Measurements from ENCODE around the gene MRPS2. TPM values are rescaled to one million over a fixed set of nuclear protein-coding genes. Genes with fewer than 3 reads are reported as not detected.
"Not testable (repeated sequence)": the region's sequence is repeated elsewhere in the genome, so short reads cannot be mapped to it uniquely, and the experiment has no call there.

Gene MRPS2
- 10 to 100 TPM; 27.3 to 36.0 (median 28.2) TPM for total RNA-seq
- long read RNA-seq, donor 1, transcript MRPS2-201 (4 exons, 1,510 nt), result major isoform, 58 of 70 reads
- long read RNA-seq, donor 1, partial matches to known transcripts, result 9 of 70 reads
- long read RNA-seq, donor 1, other reads (novel, unspliced or antisense), result 1 of 70 reads
- long read RNA-seq, donor 2, transcript MRPS2-201 (4 exons, 1,510 nt), result major isoform, 29 of 33 reads
- long read RNA-seq, donor 2, partial matches to known transcripts, result 0 of 33 reads
- long read RNA-seq, donor 2, other reads (novel, unspliced or antisense), result 4 of 33 reads

DNA sequence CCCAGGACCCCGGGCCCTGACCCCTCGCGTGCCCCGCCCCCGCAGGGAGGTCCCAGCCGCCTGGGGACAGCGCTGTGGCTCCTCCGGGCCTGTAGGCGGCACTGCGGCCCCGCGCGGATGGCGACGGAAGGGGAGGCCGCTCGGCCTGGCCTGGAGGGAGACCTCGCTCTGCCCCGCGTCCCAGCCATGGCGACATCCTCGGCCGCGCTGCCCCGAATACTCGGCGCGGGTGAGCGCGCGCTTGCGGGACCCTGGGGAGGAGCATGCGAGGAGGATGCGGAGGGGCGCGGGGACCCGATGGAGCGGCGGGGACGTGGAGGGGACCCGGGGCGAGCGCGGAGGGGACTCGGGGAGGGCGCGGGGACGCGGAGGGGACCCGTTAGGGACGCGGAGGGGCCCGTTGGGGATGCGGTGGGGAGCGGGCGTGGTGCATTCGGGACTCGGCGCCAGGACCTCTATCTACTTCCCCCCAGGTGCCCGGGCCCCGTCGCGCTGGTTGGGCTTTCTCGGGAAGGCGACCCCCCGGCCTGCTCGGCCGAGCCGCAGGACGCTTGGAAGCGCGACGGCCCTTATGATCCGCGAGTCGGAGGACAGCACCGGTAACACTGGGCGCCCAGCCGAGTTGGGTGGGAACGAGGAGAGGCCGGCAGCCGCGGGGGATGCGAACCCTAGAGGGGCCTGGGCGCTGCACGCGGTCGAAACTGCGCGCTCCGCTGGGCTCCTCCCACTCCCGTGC lies at the start of gene MRPS2:
MRPS2 (plus strand) TSS at position 158 of the 736 bp plus-strand sequence; CDS start at position 187, 29 bp downstream.
- Histone ChIP-seq H3K9me3 (no peaks in the 10 kb centered on the region), H3K4me1 (ENCODE audit: low read depth) (peaks cover 17% of the 10 kb centered on the region), H3K36me3 (ENCODE audit: low read depth) (no peaks in the 10 kb centered on the region), H3K4me3 (peak within 1 kb of the TSS; percentile 95)
- ATAC-seq (peak; percentile 98), DNase-seq (peak; percentile 87 to 94 (median 91))
- intact Hi-C loops (cut with DNase I, micrococcal nuclease), result no loop called here
- TF ChIP-seq, protein P1, sequence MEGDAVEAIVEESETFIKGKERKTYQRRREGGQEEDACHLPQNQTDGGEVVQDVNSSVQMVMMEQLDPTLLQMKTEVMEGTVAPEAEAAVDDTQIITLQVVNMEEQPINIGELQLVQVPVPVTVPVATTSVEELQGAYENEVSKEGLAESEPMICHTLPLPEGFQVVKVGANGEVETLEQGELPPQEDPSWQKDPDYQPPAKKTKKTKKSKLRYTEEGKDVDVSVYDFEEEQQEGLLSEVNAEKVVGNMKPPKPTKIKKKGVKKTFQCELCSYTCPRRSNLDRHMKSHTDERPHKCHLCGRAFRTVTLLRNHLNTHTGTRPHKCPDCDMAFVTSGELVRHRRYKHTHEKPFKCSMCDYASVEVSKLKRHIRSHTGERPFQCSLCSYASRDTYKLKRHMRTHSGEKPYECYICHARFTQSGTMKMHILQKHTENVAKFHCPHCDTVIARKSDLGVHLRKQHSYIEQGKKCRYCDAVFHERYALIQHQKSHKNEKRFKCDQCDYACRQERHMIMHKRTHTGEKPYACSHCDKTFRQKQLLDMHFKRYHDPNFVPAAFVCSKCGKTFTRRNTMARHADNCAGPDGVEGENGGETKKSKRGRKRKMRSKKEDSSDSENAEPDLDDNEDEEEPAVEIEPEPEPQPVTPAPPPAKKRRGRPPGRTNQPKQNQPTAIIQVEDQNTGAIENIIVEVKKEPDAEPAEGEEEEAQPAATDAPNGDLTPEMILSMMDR (IDR thresholded peaks at IDR 0.05), result peak; percentile 97

DNA sequence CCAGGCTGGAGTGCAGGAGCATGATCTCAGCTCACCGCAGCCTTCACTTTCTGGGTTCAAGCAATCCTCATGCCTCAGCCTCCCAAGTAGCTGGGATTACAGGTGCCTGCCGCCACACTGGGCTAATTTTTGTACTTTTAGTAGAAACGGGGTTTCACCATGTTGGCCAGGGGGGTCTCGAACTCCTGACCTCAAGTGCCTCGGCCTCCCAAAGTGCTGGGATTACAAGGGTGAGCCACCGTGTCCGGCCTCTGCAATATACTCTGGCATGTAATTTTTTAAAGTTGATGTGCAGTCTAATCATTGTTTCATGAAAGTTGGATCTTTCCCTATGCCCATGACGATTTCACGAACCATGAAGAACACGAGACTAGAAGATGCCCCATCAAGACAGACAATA lies 49.5 kb upstream of the MRPS2 start:
- Histone ChIP-seq H3K4me1 (ENCODE audit: low read depth) (no peaks in the 10 kb centered on the region), H3K4me3 (no peak overlapping the region), H3K9me3 (no peaks in the 10 kb centered on the region), H3K36me3 (ENCODE audit: low read depth) (no peaks in the 10 kb centered on the region)
- TF ChIP-seq, protein P1 (IDR thresholded peaks at IDR 0.05), result no peak
- DNase-seq (no peak), ATAC-seq (no peak)
- intact Hi-C loops (cut with DNase I, micrococcal nuclease), result no loop called here

DNA sequence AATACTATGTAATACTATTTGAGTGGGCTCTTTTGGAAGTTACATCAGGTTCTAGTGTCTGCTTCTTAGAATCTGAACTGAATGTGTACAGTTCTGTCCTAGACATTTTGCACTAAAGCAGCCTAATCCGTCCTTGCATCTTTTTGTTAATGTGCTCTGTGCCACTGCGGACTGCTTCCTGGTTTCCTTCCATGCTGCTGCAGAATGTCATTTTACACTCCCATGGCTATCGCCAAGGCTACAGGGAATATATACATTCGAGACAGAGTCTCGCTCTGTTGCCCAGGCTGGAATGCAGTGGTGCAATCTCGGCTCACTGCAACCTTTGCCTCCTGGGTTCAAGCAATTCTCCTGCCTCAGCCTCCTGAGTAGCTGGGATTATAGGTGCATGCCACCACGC lies 48.6 kb upstream of the MRPS2 start:
- H3K9me3 ChIP-seq; H3K4me3 ChIP-seq; H3K36me3 ChIP-seq (ENCODE audit: low read depth); DNase-seq; intact Hi-C loops (cut with DNase I, micrococcal nuclease); H3K4me1 ChIP-seq (ENCODE audit: low read depth); ATAC-seq: not testable (repeated sequence)

DNA sequence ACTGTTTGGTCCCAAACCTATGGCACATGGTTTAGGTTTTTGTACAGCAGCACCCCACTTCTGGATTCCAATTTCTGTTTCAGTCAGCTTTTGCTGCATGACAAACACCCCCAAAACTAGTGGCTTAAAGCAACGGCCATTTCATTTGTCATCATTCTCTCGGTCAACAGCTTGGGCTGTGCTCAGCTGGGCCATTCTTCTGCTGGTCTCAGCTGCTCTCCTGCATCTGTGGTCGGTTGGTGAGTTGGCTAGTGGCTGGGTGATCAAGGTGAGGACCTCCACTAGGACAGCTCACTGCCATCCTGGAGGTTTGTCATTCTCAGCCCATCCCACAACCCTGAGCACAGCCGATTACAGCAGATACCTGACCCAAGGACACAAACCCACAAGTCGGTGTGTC lies 45.7 kb upstream of the MRPS2 start:
- DNase-seq (no peak), ATAC-seq (no peak)
- H3K4me3 ChIP-seq, result no peak overlapping the region
- TF ChIP-seq, protein P1 (IDR thresholded peaks at IDR 0.05), result no peak
- H3K4me1 ChIP-seq (ENCODE audit: low read depth), result no peaks in the 10 kb centered on the region
- no peaks in the 10 kb centered on the region for H3K9me3 ChIP-seq
- intact Hi-C loops (cut with DNase I, micrococcal nuclease), result no loop called here
- no peaks in the 10 kb centered on the region for H3K36me3 ChIP-seq (ENCODE audit: low read depth)

DNA sequence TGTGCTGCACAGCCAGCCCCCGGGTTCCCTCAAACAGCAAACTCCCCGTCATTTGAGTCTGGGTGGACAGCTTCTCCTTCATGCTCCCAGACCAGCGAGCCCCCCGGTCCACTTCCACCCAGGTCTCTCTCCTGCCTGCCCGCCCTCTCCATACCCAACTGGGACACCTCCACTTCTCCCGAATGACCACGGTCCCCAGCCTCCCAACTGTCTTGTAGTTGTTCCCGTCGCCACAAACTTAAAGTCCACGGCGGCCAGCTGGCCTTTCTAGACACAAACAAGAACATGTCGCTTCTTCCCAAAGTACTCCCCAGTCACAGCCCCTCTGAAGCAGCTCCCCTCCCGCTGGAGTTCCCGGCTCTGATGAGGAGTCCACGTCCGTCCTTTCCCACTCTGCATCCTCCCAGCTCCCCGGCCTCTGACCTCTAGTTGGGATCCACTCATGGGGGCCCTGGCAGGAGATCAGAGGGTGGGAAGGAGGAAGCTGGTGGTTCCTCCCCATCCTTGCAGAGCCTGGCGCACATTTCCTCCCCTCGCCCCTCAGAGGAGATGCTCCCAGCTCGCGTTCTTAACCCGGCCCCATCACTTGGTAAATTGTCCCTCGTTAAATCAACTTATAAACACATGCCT lies 45.0 kb upstream of the MRPS2 start:
- ATAC-seq (no peak), DNase-seq (no peak)
- H3K9me3 ChIP-seq, result no peaks in the 10 kb centered on the region
- intact Hi-C loops (cut with DNase I, micrococcal nuclease), result no loop called here
- no peaks in the 10 kb centered on the region for H3K36me3 ChIP-seq (ENCODE audit: low read depth)
- H3K4me1 ChIP-seq (ENCODE audit: low read depth), result no peaks in the 10 kb centered on the region
- no peak overlapping the region for H3K4me3 ChIP-seq
- TF ChIP-seq, protein P1 (IDR thresholded peaks at IDR 0.05), result no peak

Data from mucosa of descending colon (tissue), 3 donors.